HEK293 (cell line): ENCODE results near the gene OXCT2.

ENCODE experiments used
- BCL11B ChIP-seq: fragments of 450-650 bp; formaldehyde crosslinking; IDR thresholded peaks from 2 replicates; pipeline ENCODE4 v1.5.1; 2016; ENCODE audit warnings: low read depth, missing biosample characterization, missing genetic modification characterization
- GFI1B ChIP-seq: fragments of 450-650 bp; formaldehyde crosslinking; IDR thresholded peaks from 2 replicates; pipeline ENCODE4 v1.5.1; 2016; ENCODE audit warnings: missing biosample characterization, missing genetic modification characterization
- HOXC10 ChIP-seq: sonication (generic); formaldehyde crosslinking; IDR thresholded peaks from 2 replicates; pipeline ENCODE4 v1.8.1; 2023; ENCODE audit warnings: mild to moderate bottlenecking, missing genetic modification reagents
- KLF1 ChIP-seq: fragments of 450-650 bp; formaldehyde crosslinking; IDR thresholded peaks from 2 replicates; pipeline ENCODE4 v1.5.1; 2016; ENCODE audit warnings: missing biosample characterization, missing genetic modification characterization
- KLF7 ChIP-seq: fragments of 450-650 bp; formaldehyde crosslinking; IDR thresholded peaks from 2 replicates; pipeline ENCODE4 v1.5.1; 2016; ENCODE audit warnings: missing biosample characterization, missing genetic modification characterization, borderline replicate concordance
- RBAK ChIP-seq: fragments of 450-650 bp; formaldehyde crosslinking; IDR thresholded peaks from 2 replicates; pipeline ENCODE4 v1.5.1; 2016; ENCODE audit warnings: missing biosample characterization, missing genetic modification characterization
- REPIN1 ChIP-seq: fragments of 450-650 bp; formaldehyde crosslinking; IDR thresholded peaks from 2 replicates; pipeline ENCODE4 v1.5.1; 2017; ENCODE audit warnings: missing biosample characterization, missing genetic modification characterization, low read depth
- SCRT1 ChIP-seq: fragments of 450-650 bp; formaldehyde crosslinking; IDR thresholded peaks from 2 replicates; pipeline ENCODE4 v1.5.1; 2016; ENCODE audit warnings: missing biosample characterization, missing genetic modification characterization, borderline replicate concordance
- ZNF157 ChIP-seq: fragments of 450-650 bp; formaldehyde crosslinking; IDR thresholded peaks from 2 replicates; pipeline ENCODE4 v1.5.1; 2016; ENCODE audit warnings: missing biosample characterization, missing genetic modification characterization
- ZNF202 ChIP-seq: fragments of 450-650 bp; formaldehyde crosslinking; IDR thresholded peaks from 2 replicates; pipeline ENCODE4 v1.5.1; 2016; ENCODE audit warnings: missing biosample characterization, missing genetic modification characterization, borderline replicate concordance
- ZNF266 ChIP-seq: fragments of 450-650 bp; formaldehyde crosslinking; IDR thresholded peaks from 2 replicates; pipeline ENCODE4 v1.5.1; 2016; ENCODE audit warnings: missing biosample characterization, missing genetic modification characterization, low read depth
- ZNF416 ChIP-seq: fragments of 450-650 bp; formaldehyde crosslinking; IDR thresholded peaks from 2 replicates; pipeline ENCODE4 v1.5.1; 2016; ENCODE audit warnings: missing biosample characterization, missing genetic modification characterization
- ZNF626 ChIP-seq: fragments of 450-650 bp; sonication (Bioruptor Pico); formaldehyde crosslinking; IDR thresholded peaks from 2 replicates; pipeline ENCODE4 v1.5.1; 2018; ENCODE audit warnings: missing biosample characterization, missing genetic modification characterization, inconsistent platforms
- ZNF629 ChIP-seq: fragments of 450-650 bp; formaldehyde crosslinking; IDR thresholded peaks from 2 replicates; pipeline ENCODE4 v1.5.1; 2017; ENCODE audit warnings: missing biosample characterization, missing genetic modification characterization
- ZNF677 ChIP-seq: fragments of 450-650 bp; IDR thresholded peaks from 2 replicates; pipeline ENCODE4 v1.5.0; 2018; ENCODE audit warnings: missing biosample characterization, mild to moderate bottlenecking, missing genetic modification characterization, moderate library complexity
- ZNF785 ChIP-seq: fragments of 450-650 bp; formaldehyde crosslinking; IDR thresholded peaks from 2 replicates; pipeline ENCODE4 v1.5.1; 2016; ENCODE audit warnings: missing biosample characterization, missing genetic modification characterization
- TF ChIP-seq, protein P1 (sequence below): fragments of 450-650 bp; formaldehyde crosslinking; conservative IDR thresholded peaks from 2 replicates; pipeline ENCODE4 v1.5.1; 2016; ENCODE audit warnings: low read depth, missing biosample characterization, missing genetic modification characterization
- TF ChIP-seq, protein P2 (sequence below): fragments of 450-650 bp; formaldehyde crosslinking; IDR thresholded peaks from 2 replicates; pipeline ENCODE4 v1.5.1; 2016; ENCODE audit warnings: missing biosample characterization, missing genetic modification characterization
- TF ChIP-seq, protein P3 (sequence below): fragments of 450-650 bp; formaldehyde crosslinking; optimal IDR thresholded peaks from 2 replicates; pipeline ENCODE3; 2016; ENCODE audit warnings: missing biosample characterization, mild to moderate bottlenecking, missing genetic modification characterization
- TF ChIP-seq, protein P4 (sequence below): fragments of 450-650 bp; formaldehyde crosslinking; IDR thresholded peaks from 2 replicates; pipeline ENCODE4 v1.5.1; 2016; ENCODE audit warnings: missing biosample characterization, missing genetic modification characterization
- TF ChIP-seq, protein P5 (sequence below): fragments of 450-650 bp; formaldehyde crosslinking; IDR thresholded peaks from 2 replicates; pipeline ENCODE4 v1.5.1; 2016; ENCODE audit warnings: missing biosample characterization, missing genetic modification characterization
- TF ChIP-seq, protein P6 (sequence below): fragments of 450-650 bp; formaldehyde crosslinking; IDR thresholded peaks from 2 replicates; pipeline ENCODE4 v1.5.1; 2017; ENCODE audit warnings: missing biosample characterization, missing genetic modification characterization
- TF ChIP-seq, protein P7 (sequence below): fragments of 450-650 bp; formaldehyde crosslinking; IDR thresholded peaks from 2 replicates; pipeline ENCODE4 v1.5.1; 2016; ENCODE audit warnings: missing biosample characterization, missing genetic modification characterization, borderline replicate concordance

The OXCT2 gene

DNA sequence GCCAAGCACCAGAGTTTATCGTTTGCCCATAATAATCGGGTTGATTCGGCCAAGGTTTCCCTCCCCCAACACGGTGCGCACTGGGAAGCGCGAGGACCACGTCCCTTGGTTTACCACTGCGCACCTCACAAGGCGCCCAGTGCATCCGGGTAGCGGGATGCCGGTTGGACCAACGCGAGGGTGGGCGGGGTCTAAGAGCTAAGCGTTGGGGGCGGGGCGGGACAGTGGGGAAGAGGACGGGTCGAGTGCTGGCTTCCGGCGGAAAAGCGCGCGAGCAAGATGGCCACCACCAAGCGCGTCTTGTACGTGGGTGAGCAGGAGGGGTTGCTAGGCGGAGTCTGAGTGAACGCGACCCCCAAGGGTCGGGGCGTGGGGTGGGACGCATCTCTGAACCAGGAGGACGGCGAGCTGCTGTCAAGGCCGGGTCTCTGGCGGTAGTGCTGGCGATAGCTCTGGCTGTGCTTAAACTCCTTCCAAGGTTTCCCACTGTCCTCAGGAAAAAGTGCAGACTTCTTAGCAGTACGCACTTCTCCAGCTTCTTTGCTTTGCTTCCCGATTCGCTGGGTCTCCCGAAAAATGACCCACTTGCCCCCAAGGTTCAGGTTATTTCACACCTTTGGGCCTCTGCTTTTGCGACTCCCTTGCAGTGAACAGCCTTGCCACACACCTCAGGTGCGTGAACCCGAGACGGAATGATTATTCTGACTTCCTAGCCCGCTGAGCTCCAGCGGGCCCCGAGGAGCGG, 32.4 kb downstream of the OXCT2 start, which contains the start of gene PPIE (continued):
- TF ChIP-seq, protein P1, sequence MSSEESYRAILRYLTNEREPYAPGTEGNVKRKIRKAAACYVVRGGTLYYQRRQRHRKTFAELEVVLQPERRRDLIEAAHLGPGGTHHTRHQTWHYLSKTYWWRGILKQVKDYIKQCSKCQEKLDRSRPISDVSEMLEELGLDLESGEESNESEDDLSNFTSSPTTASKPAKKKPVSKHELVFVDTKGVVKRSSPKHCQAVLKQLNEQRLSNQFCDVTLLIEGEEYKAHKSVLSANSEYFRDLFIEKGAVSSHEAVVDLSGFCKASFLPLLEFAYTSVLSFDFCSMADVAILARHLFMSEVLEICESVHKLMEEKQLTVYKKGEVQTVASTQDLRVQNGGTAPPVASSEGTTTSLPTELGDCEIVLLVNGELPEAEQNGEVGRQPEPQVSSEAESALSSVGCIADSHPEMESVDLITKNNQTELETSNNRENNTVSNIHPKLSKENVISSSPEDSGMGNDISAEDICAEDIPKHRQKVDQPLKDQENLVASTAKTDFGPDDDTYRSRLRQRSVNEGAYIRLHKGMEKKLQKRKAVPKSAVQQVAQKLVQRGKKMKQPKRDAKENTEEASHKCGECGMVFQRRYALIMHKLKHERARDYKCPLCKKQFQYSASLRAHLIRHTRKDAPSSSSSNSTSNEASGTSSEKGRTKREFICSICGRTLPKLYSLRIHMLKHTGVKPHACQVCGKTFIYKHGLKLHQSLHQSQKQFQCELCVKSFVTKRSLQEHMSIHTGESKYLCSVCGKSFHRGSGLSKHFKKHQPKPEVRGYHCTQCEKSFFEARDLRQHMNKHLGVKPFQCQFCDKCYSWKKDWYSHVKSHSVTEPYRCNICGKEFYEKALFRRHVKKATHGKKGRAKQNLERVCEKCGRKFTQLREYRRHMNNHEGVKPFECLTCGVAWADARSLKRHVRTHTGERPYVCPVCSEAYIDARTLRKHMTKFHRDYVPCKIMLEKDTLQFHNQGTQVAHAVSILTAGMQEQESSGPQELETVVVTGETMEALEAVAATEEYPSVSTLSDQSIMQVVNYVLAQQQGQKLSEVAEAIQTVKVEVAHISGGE = peak; percentile 91
- TF ChIP-seq, protein P2, sequence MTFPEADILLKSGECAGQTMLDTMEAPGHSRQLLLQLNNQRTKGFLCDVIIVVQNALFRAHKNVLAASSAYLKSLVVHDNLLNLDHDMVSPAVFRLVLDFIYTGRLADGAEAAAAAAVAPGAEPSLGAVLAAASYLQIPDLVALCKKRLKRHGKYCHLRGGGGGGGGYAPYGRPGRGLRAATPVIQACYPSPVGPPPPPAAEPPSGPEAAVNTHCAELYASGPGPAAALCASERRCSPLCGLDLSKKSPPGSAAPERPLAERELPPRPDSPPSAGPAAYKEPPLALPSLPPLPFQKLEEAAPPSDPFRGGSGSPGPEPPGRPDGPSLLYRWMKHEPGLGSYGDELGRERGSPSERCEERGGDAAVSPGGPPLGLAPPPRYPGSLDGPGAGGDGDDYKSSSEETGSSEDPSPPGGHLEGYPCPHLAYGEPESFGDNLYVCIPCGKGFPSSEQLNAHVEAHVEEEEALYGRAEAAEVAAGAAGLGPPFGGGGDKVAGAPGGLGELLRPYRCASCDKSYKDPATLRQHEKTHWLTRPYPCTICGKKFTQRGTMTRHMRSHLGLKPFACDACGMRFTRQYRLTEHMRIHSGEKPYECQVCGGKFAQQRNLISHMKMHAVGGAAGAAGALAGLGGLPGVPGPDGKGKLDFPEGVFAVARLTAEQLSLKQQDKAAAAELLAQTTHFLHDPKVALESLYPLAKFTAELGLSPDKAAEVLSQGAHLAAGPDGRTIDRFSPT (tag by site-specific recombination) = no peak
- TF ChIP-seq ZNF266 (tag by site-specific recombination) (no peak), ZNF677 (tag by site-specific recombination) (no peak), HOXC10 (no peak), RBAK (tag by site-specific recombination) (no peak), KLF7 (no peak), ZNF202 (tag by site-specific recombination) (no peak), GFI1B (no peak), ZNF416 (tag by site-specific recombination) (no peak), KLF1 (tag by site-specific recombination) (no peak), ZNF785 (tag by site-specific recombination) (no peak), ZNF157 (tag by site-specific recombination) (no peak), REPIN1 (tag by site-specific recombination) (no peak), SCRT1 (tag by site-specific recombination) (no peak), ZNF626 (no peak), ZNF629 (0 out of 2 replicates have a peak, but pooled peaks have one; percentile 29), BCL11B (tag by site-specific recombination) (no peak)
- TF ChIP-seq, protein P3, sequence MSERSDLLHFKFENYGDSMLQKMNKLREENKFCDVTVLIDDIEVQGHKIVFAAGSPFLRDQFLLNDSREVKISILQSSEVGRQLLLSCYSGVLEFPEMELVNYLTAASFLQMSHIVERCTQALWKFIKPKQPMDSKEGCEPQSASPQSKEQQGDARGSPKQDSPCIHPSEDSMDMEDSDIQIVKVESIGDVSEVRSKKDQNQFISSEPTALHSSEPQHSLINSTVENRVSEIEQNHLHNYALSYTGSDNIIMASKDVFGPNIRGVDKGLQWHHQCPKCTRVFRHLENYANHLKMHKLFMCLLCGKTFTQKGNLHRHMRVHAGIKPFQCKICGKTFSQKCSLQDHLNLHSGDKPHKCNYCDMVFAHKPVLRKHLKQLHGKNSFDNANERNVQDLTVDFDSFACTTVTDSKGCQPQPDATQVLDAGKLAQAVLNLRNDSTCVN (tag by site-specific recombination) = peak; percentile 70
- TF ChIP-seq, protein P4, sequence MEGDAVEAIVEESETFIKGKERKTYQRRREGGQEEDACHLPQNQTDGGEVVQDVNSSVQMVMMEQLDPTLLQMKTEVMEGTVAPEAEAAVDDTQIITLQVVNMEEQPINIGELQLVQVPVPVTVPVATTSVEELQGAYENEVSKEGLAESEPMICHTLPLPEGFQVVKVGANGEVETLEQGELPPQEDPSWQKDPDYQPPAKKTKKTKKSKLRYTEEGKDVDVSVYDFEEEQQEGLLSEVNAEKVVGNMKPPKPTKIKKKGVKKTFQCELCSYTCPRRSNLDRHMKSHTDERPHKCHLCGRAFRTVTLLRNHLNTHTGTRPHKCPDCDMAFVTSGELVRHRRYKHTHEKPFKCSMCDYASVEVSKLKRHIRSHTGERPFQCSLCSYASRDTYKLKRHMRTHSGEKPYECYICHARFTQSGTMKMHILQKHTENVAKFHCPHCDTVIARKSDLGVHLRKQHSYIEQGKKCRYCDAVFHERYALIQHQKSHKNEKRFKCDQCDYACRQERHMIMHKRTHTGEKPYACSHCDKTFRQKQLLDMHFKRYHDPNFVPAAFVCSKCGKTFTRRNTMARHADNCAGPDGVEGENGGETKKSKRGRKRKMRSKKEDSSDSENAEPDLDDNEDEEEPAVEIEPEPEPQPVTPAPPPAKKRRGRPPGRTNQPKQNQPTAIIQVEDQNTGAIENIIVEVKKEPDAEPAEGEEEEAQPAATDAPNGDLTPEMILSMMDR (tag by site-specific recombination) = no peak
- TF ChIP-seq, protein P5, sequence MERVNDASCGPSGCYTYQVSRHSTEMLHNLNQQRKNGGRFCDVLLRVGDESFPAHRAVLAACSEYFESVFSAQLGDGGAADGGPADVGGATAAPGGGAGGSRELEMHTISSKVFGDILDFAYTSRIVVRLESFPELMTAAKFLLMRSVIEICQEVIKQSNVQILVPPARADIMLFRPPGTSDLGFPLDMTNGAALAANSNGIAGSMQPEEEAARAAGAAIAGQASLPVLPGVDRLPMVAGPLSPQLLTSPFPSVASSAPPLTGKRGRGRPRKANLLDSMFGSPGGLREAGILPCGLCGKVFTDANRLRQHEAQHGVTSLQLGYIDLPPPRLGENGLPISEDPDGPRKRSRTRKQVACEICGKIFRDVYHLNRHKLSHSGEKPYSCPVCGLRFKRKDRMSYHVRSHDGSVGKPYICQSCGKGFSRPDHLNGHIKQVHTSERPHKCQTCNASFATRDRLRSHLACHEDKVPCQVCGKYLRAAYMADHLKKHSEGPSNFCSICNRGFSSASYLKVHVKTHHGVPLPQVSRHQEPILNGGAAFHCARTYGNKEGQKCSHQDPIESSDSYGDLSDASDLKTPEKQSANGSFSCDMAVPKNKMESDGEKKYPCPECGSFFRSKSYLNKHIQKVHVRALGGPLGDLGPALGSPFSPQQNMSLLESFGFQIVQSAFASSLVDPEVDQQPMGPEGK = peak; percentile 58; the same call in 1 of the 2 replicates
- TF ChIP-seq, protein P6, sequence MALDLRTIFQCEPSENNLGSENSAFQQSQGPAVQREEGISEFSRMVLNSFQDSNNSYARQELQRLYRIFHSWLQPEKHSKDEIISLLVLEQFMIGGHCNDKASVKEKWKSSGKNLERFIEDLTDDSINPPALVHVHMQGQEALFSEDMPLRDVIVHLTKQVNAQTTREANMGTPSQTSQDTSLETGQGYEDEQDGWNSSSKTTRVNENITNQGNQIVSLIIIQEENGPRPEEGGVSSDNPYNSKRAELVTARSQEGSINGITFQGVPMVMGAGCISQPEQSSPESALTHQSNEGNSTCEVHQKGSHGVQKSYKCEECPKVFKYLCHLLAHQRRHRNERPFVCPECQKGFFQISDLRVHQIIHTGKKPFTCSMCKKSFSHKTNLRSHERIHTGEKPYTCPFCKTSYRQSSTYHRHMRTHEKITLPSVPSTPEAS (tag by site-specific recombination) = no peak
- TF ChIP-seq, protein P7, sequence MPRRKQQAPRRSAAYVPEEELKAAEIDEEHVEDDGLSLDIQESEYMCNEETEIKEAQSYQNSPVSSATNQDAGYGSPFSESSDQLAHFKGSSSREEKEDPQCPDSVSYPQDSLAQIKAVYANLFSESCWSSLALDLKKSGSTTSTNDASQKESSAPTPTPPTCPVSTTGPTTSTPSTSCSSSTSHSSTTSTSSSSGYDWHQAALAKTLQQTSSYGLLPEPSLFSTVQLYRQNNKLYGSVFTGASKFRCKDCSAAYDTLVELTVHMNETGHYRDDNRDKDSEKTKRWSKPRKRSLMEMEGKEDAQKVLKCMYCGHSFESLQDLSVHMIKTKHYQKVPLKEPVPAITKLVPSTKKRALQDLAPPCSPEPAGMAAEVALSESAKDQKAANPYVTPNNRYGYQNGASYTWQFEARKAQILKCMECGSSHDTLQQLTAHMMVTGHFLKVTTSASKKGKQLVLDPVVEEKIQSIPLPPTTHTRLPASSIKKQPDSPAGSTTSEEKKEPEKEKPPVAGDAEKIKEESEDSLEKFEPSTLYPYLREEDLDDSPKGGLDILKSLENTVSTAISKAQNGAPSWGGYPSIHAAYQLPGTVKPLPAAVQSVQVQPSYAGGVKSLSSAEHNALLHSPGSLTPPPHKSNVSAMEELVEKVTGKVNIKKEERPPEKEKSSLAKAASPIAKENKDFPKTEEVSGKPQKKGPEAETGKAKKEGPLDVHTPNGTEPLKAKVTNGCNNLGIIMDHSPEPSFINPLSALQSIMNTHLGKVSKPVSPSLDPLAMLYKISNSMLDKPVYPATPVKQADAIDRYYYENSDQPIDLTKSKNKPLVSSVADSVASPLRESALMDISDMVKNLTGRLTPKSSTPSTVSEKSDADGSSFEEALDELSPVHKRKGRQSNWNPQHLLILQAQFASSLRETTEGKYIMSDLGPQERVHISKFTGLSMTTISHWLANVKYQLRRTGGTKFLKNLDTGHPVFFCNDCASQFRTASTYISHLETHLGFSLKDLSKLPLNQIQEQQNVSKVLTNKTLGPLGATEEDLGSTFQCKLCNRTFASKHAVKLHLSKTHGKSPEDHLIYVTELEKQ (tag by site-specific recombination) = no peak
